NK-92 (cell line): ENCODE results near the gene BSND.

Source experiments
- DNase-seq: peaks from one replicate; lab custom pipeline; 2025; ENCODE audit not compliant: unreplicated experiment; lab: John Stamatoyannopoulos, UW

BSND gene

DNA sequence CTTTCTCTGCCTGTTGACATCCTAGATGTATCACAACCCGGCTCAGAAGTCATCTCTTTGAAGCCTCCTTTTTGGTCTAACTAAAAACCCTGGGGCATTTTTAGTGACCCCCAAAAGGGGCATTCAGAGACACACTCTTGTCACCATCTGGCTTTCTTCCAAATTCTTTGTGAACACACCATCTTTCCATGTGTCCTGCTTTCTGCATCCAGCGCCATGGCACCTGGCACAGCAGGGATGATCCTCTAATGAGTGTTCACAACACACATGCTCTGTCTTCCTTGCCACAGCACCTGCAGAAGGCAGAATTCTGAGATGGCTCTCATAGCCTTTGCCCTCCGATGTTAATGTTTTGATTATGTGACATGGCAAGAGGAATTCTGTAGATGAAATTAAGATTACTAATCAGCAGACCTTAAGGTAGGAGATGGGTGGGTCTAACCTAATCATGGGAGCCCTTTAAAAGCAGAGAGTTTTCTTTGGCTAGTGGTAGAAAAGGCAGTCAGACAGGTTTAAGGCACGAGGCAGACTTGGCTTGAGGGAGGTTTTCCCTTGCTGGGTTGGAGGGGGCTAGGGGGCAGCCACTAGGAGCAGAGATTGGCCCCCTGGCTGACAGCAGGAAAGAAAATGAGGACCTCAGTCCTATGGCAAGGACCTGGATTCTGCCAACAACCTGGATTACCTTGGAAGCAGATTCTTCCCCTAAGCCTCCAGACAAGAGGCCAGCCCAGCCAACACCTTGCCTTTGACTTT, 23.2 kb upstream of the BSND start:
- DNase-seq = no peak

DNA sequence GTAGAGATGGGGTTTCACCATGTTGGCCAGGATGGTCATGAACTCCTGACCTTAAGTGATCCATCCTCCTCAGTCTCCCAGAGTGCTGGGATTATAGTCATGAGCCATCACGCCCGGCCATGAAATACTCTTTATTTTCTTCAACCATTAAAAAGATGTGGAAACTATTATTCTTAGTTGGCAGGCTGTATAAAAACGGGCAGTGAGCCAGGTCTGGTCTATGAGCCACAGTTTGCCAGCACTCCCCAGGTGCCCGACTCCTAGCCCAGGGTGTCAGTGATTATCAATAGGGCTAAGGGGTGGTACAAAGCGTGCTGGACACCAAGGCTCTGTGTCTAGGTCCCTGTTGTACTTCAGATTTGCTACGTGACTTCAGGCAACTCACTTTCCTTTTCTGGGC, 22.0 kb upstream of the BSND start:
- DNase-seq = no peak

DNA sequence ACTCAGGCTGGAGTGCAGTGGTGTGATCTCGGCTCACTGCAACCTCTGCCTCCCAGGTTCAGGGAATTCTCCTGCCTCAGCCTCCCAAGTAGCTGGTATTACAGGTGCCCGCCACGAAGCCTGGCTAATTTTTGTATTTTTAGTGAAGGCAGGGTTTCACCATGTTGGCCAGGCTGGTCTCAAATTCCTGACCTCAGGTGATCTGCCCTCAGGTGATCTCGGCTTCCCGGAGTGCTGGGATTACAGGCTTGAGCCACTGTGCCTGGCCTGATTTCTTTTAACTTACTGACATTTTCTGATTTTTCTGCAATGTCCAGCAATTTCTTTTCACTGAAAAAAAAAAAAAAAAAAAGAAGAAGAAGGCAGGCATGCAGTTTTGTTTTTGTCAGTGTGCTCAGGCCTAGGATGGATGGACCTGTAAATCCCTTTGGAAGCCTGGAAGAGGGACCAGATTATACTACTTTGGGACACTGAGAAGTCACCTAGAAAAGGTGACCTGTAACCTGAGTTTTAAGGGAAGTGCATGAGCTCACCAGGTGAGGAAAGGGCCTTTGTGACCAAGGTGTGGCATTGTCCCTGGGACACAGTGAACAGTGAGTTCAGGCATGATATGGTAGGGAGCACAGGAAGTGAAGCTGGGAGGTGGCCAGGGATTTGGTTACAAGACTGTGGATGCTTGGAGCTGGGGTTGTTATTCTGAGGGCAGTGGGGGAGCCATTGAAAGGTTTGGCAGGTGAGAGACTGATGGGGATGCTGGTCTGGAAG, 21.0 kb upstream of the BSND start:
- DNase-seq = no peak

GRCh38 chr1:54978528-54979326, 20.0 kb upstream of the BSND start:
- no peak for DNase-seq

GRCh38 chr1:54979327-54979891, 19.3 kb upstream of the BSND start:
- no peak for DNase-seq

- no peak for DNase-seq
Observed at GRCh38 chr1:54980046-54980527, 18.6 kb upstream of the BSND start.

DNA sequence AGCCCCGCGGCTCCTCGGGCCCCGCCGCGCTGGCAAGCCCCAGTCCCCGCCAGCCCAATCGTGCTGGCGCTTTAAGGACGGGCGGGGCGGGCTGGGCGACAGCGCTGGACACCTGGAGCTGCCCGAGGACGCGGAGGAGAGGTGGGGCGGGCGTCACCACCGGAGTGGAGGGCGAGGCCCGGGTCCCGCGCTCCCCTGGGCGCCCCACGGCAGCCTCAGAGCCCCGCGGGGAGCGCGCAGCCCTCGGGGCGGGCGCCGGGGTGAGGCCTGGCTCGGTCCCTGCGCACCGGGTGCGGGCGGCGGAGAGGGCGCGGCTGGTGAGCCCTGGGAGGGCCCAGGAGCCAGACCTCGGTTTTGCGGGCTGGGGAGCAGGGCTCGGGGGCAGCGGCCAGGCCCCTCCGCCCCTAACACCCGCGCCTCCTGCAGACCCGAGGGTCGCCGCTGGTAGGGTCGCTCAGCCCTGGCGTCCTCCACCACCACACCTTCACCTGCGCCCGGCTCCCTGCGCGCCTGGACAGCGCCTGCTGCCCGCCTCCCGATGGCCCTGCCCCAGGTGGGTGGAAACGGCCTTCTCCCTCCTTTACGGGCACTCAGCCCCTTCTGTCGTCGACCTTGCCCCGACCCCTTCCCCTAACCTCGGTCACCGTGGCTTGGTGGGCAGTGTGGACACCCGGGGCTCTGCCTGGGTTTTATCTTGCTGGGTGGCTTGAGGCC, 18.0 kb upstream of the BSND start, which contains the start of gene TMEM61:
TSS of gene TMEM61 (plus strand) at position 101 of the 714 bp plus-strand sequence. CDS start at position 539, 438 bp downstream.
- no peak for DNase-seq

DNA sequence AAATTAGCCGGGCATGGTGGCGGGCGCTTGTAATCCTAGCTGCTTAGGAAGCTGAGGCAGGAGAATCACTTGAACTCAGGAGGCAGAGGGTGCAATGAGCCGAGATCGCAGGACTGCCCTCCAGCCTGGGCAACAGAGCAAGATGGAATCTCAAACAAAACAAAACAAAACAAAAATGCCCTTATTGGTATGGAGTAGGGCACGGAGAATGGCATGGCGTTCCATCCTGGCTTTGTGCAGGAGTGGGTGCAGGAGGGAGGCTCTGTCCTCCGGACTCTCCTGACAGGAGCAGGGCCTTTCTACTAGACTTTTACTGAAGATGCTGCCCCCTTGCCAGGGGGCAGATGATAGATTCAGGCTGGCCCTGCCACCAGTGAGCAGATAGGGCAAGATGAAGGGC, 17.3 kb upstream of the BSND start:
- DNase-seq = no peak

DNA sequence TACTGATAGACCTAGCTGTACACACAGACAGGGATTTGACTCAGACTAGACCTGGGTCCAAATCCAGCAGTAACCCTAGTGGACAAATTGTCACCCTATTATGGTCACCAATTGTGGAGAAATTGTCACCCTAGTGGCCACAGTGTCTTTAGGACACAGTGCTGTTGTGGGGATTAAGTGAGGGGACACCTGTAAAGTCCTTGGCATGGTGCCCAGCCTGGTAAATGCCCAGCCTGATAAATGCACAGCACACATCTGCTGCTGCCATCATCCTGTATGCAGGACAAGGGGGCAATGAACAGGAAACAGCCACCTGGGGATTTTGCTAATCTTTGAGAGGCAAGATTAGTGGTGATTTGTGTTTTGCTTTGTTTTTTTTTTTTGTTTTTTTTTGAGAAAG, 16.0 kb upstream of the BSND start:
- DNase-seq = no peak

GRCh38 chr1:54984131-54984842, 14.4 kb upstream of the BSND start:
- no peak for DNase-seq

- no peak for DNase-seq
Observed at GRCh38 chr1:54985556-54985955, 13.2 kb upstream of the BSND start.

GRCh38 chr1:54986025-54986424, 12.7 kb upstream of the BSND start:
- DNase-seq = no peak

DNA sequence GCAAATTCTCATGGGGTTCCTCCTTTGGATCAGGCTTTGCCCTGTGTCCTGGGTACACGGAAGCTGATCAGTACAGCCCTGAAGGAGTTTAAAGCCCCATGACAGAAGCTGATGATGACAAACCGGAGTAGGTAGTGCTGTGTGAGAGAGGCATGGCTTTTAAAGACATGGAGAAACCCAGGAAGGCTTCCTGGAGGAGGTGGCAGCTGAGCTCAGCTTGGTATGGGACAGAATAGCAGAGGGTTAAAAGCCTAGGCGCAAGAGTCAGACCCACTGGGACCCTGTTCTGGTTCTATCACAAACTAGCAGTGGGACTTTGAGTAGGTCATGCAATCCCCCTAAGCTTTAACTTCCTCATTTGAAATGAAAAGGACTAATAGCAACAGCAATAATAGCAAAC, 12.2 kb upstream of the BSND start:
- no peak for DNase-seq

DNA sequence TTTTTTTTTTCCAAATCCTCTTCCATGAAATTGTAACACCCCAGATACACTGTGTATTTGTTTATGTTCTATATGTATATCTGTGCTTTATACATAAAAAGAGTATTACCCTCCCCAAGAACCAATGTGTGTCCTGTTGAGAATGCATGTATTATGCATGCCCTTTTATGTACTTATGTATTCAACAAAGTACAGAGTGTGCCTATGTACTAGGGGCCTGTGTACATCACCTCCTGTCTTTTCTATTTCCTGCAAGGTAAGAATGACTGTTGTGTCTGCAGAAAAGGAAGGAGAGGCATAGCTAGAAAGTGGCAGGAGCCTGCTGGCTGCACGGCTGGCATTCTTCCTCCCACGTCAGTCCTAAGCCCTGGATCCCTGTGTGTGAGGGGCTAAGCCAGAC, 11.3 kb upstream of the BSND start:
- DNase-seq = no peak

- DNase-seq = no peak
Observed at GRCh38 chr1:54987919-54988705, 10.6 kb upstream of the BSND start.

- DNase-seq = no peak
Observed at GRCh38 chr1:54988975-54989374, 9.8 kb upstream of the BSND start.

DNA sequence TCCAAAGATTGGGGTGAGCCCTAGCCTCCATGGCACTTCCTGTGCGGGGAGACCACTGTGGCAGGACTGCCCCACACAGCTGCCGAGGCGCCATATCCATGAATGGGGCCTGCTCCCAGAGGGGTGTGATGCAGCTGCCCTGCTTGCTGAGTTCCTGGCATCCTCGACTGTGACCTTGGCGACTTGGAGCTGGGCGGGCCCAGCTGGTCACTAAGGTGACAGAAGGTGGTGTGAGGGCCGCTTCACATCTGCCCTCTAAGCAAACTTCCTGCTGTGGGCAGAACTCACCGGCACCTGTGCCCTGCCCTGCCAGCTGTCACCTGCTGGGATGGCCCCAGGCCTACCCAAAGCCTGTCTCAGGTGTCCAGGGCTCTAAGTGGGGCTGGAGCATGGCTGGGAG, 9.3 kb upstream of the BSND start:
- DNase-seq = no peak

- no peak for DNase-seq
Observed at GRCh38 chr1:54989968-54990810, 8.5 kb upstream of the BSND start.
